CD4-positive, alpha-beta T cell treated with Interleukin-21 for 1 hour (primary cell): ENCODE results near the gene OTULIN.

Source experiments
- DNase-seq: peaks from one replicate; pipeline ENCODE4 v3.0.0-alpha.2; 2020

OTULIN gene

GRCh38 chr5:14699807-14700400, 35.4 kb downstream of the OTULIN start:
- DNase-seq, result no peak

GRCh38 chr5:14700478-14701436, 36.2 kb downstream of the OTULIN start:
- peak; percentile 10 for DNase-seq

GRCh38 chr5:14701556-14701955, 37.0 kb downstream of the OTULIN start:
- no peak for DNase-seq

- DNase-seq, result no peak
Observed at GRCh38 chr5:14702238-14702839, 37.8 kb downstream of the OTULIN start.

- DNase-seq, result no peak
Observed at GRCh38 chr5:14705556-14705955, 41.0 kb downstream of the OTULIN start.

- peak; percentile 68 for DNase-seq
Observed at GRCh38 chr5:14706615-14707021, 42.1 kb downstream of the OTULIN start.

- no peak for DNase-seq
Observed at GRCh38 chr5:14707811-14708390, 43.4 kb downstream of the OTULIN start.

- DNase-seq, result no peak
Observed at GRCh38 chr5:14708551-14708950, 44.0 kb downstream of the OTULIN start.

GRCh38 chr5:14710313-14710994, 45.9 kb downstream of the OTULIN start:
- no peak for DNase-seq

- DNase-seq, result no peak
Observed at GRCh38 chr5:14712131-14712530, 47.6 kb downstream of the OTULIN start.

- no peak for DNase-seq
Observed at GRCh38 chr5:14712666-14713065, 48.1 kb downstream of the OTULIN start.

GRCh38 chr5:14713476-14714390, 49.2 kb downstream of the OTULIN start:
- DNase-seq, result no peak

GRCh38 chr5:14714706-14715105, 50.2 kb downstream of the OTULIN start:
- DNase-seq, result no peak

GRCh38 chr5:14715481-14715880, 51.0 kb downstream of the OTULIN start:
- no peak for DNase-seq

GRCh38 chr5:14716755-14717752, 52.5 kb downstream of the OTULIN start:
- DNase-seq, result no peak

- no peak for DNase-seq
Observed at GRCh38 chr5:14718778-14719177, 54.3 kb downstream of the OTULIN start.

GRCh38 chr5:14720236-14720923, 55.9 kb downstream of the OTULIN start:
- no peak for DNase-seq

- DNase-seq, result no peak
Observed at GRCh38 chr5:14721990-14722656, 57.6 kb downstream of the OTULIN start.

GRCh38 chr5:14722923-14723322, 58.4 kb downstream of the OTULIN start:
- no peak for DNase-seq
